Cardiac fibroblast (primary cell): ENCODE results near the gene DUT.

Experiments used
- DNase-seq, 2 donors: peaks; one replicate each; pipeline versions ENCODE4 v3.0.0 to v3.0.0-alpha.2; 2010; ENCODE audit warnings: low read depth in 2 of 2
- H3K4me3 ChIP-seq, 2 donors: replicated peaks in 1 of 2; 1 replicate in 1 of 2; 2 replicates in 1 of 2; pipeline ENCODE4 v1.5.1; 2011; ENCODE audit warnings: low read depth in 2 of 2, low read length in 2 of 2, mild to moderate bottlenecking in 2 of 2, moderate library complexity in 1 of 2
- CTCF ChIP-seq: IDR thresholded peaks from one replicate; pipeline ENCODE4 v1.5.1; 2011; ENCODE audit warnings: low read depth, mild to moderate bottlenecking, low read length, inconsistent platforms

DUT gene

GRCh38 chr15:48388016-48388851 is 57.0 kb downstream of the DUT start:
- DNase-seq: no peak
- H3K4me3 ChIP-seq: no peak overlapping the region
- TF ChIP-seq CTCF: no peak

GRCh38 chr15:48388910-48389309 is 57.7 kb downstream of the DUT start:
- no peak for TF ChIP-seq CTCF
- DNase-seq: no peak
- no peak overlapping the region for H3K4me3 ChIP-seq

- DNase-seq: peak; percentile 65 to 73
- no peak for TF ChIP-seq CTCF
- no peak overlapping the region for H3K4me3 ChIP-seq
These were observed 58.5 kb downstream of the DUT start for GRCh38 chr15:48389691-48390143.

GRCh38 chr15:48391950-48392349 is 60.7 kb downstream of the DUT start:
- DNase-seq: no peak
- H3K4me3 ChIP-seq: no peak overlapping the region
- TF ChIP-seq CTCF: no peak

GRCh38 chr15:48392356-48392755 is 61.1 kb downstream of the DUT start:
- no peak overlapping the region for H3K4me3 ChIP-seq
- DNase-seq: peak in 1 of 2 donors; percentile 91
- no peak for TF ChIP-seq CTCF
